Effector CD8-positive, alpha-beta T cell (primary cell): Measurements from ENCODE around the gene CAPN7.

ENCODE experiments used
- DNase-seq: peaks from one replicate; lab custom pipeline; 2025; lab: John Stamatoyannopoulos, UW

The CAPN7 gene

DNA sequence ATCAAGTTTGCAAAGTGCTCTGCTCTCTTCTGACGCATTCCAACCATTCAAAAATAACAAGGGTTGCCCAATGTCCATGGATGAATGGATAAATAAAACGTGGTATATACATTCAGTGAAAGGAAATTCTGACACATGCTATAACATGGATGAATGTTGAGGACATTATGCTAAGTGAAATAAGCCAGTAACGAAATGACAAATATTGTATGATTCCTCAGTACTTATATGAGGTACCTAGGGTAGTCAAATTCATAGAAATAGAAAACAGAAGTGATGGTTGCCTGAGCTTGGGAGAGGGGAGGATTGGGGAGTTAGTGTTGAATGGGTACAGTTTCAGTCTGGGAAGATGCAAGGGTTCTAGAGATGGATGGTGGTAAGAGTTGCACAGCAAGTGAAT is 92.5 kb downstream of the CAPN7 start:
- no peak for DNase-seq

DNA sequence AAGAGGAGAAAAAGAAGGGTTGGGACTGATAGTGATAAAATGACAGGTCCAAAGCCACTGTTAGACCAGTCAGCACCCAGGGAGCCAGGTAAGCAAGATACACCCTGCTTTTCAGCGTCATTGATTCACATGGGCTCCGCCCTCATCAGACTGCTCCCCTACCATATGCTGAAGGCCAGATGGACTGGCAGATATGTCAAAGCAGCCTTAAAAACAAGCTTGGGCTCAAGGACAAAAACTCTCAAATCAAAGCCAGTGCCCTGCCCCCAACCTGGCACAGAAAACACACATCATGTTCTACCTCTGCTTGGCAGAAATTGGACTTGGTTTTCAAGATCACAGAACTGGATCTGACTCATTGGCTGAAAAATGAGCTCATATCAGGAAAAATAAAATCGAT is 93.0 kb downstream of the CAPN7 start:
- no peak for DNase-seq

DNA sequence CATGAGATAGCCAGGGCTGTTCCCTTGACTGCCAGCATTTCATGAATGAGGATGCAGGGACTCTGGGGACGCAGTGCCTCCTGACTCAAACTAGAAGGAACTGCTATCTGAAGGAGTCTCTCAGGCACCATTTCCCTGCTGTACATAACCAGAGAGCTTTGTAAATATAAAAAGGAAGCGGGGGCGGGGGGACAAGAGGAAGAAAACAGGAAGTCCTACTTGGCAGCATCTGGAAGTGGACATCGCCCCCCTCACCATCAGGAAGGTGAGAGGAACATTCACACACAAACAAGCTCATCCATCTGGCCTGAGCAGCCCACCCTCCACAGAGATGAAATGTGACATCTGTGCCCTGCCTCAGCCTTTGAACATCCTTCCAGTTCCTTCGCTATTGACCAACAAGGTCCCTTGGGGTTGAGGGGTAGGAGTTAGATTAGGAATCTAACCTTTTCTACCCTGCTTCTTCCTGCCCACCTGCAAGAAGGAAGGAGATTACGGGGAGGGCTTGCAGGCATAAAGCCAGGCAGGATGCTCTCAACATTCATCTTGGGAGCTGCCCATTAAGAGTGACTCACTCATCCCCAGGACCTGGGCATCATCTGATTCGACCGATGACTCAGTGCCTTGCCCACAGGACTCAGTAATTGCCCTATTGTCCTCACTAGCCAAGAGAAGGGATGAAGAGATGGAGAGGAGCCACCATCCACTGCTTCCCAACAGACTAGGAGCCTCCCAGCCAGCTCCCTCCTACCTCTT is 94.5 kb downstream of the CAPN7 start:
- DNase-seq = no peak

DNA sequence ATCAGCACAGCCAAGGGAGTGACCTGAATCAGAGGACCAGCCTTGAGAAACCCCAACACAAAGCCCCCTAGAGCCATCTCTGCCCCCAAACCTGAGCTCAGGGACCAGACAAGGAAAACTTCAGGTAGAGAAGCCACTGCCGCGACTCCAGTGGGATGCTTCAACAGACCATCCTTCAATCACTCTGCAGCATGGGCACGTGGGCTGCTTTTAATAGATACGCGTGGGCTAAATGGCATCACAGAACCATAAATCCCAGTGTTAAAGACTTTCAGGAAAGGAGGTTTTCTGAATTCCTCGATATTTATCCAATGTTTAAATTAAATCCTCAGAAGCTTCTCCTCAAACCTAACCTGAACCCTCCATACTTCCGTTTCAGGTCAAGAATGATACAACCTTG is 95.7 kb downstream of the CAPN7 start:
- no peak for DNase-seq
